Smooth muscle cell (in vitro differentiated cells): Measurements from ENCODE around the gene MUSK. TPM values are rescaled to one million over a fixed set of nuclear protein-coding genes. Genes with fewer than 3 reads are reported as not detected.

ENCODE experiments used
- DNase-seq: peaks from one replicate; lab custom pipeline; 2025; ENCODE audit not compliant: unreplicated experiment; lab: John Stamatoyannopoulos, UW
- H2AFZ ChIP-seq: fragments of 200-600 bp; sonication (generic); 2 replicates; pipeline ENCODE4 v1.6.0; 2016; ENCODE audit warnings: antibody characterized with exemption, low read depth, mild to moderate bottlenecking
- H3F3A ChIP-seq: fragments of 200-600 bp; sonication (generic); 2 replicates; pipeline ENCODE4 v1.6.0; 2017; ENCODE audit warnings: antibody characterized with exemption, low read depth
- H3K27ac ChIP-seq: fragments of 200-600 bp; sonication (generic); 2 replicates; pipeline ENCODE4 v1.5.1; 2016; ENCODE audit warnings: low read depth, mild to moderate bottlenecking
- H3K27me3 ChIP-seq: fragments of 200-600 bp; sonication (generic); 2 replicates; pipeline ENCODE4 v1.6.1; 2016; ENCODE audit warnings: low read depth, mild to moderate bottlenecking
- H3K36me3 ChIP-seq: fragments of 200-600 bp; sonication (generic); 2 replicates; pipeline ENCODE4 v1.5.1; 2016; ENCODE audit warnings: low read depth
- H3K4me1 ChIP-seq: fragments of 200-600 bp; sonication (generic); 2 replicates; pipeline ENCODE4 v1.5.1; 2016; ENCODE audit warnings: low read depth
- H3K4me2 ChIP-seq: fragments of 200-600 bp; sonication (generic); 2 replicates; pipeline ENCODE4 v1.6.0; 2016; ENCODE audit warnings: mild to moderate bottlenecking
- H3K4me3 ChIP-seq: fragments of 200-600 bp; sonication (generic); 2 replicates; pipeline ENCODE4 v1.5.1; 2016; ENCODE audit warnings: mild to moderate bottlenecking
- H3K79me2 ChIP-seq: fragments of 200-600 bp; sonication (generic); 2 replicates; pipeline ENCODE4 v1.6.0; 2016; ENCODE audit warnings: low read depth, mild to moderate bottlenecking
- H3K9ac ChIP-seq: fragments of 200-600 bp; sonication (generic); 2 replicates; pipeline ENCODE4 v1.6.0; 2016; ENCODE audit warnings: low read depth
- H3K9me3 ChIP-seq: fragments of 200-600 bp; sonication (generic); replicated peaks from 2 replicates; pipeline ENCODE4 v1.5.1; 2016; ENCODE audit warnings: low read depth
- H4K20me1 ChIP-seq: fragments of 200-600 bp; sonication (generic); 2 replicates; pipeline ENCODE4 v1.6.0; 2016; ENCODE audit warnings: low read depth
- CTCF ChIP-seq: fragments of 200-600 bp; sonication (generic); IDR thresholded peaks from 2 replicates; pipeline ENCODE4 v1.5.1; 2017; ENCODE audit warnings: borderline replicate concordance, mild to moderate bottlenecking, antibody characterized with exemption; ENCODE audit not compliant: insufficient read depth, poor library complexity, severe bottlenecking
- WGBS: methylation state at CpG from one replicate; pipeline ENCODE4 v1.1.7; 2016; ENCODE audit warnings: low lambda C conversion rate; 5-methylcytosine and 5-hydroxymethylcytosine counted together
- polyA plus RNA-seq: library from polyadenylated mRNA; unstranded; fragments of >200 nt; fragmentation: Nextera tagmentation; extraction: Ambion mirVana; gene quantifications from 2 replicates; pipeline ENCODE4 v1.2.1, GENCODE V29; 2016
- total RNA-seq: library from RNA; depleted of rRNA; stranded (reverse); fragments of >200 nt; gene quantifications from 2 replicates; pipeline ENCODE4 v1.2.3, GENCODE V29; 2014

Gene MUSK
- total and polyA plus RNA-seq, 2 experiments from 2014 or later, result not detected

GRCh38 chr9:110623462-110624025 is 45.0 kb upstream of the MUSK start:
- H3K9ac ChIP-seq, result no peak overlapping the region
- 38% methylated on average over 3 of the region's 3 CpGs for whole genome bisulfite sequencing
- no peaks in the 10 kb centered on the region for H3K27me3 ChIP-seq
- H4K20me1 ChIP-seq, result no peaks in the 10 kb centered on the region
- no peak for DNase-seq
- peak; percentile 81 for TF ChIP-seq CTCF
- no peaks in the 10 kb centered on the region for H3F3A ChIP-seq
- H3K27ac ChIP-seq, result no peak overlapping the region
- no peaks in the 10 kb centered on the region for H3K9me3 ChIP-seq
- no peaks in the 10 kb centered on the region for H3K4me1 ChIP-seq
- H2AFZ ChIP-seq, result no peak overlapping the region
- H3K4me3 ChIP-seq, result no peak overlapping the region
- H3K4me2 ChIP-seq, result peak overlapping the region; percentile 49
- no peaks in the 10 kb centered on the region for H3K36me3 ChIP-seq
- no peaks in the 10 kb centered on the region for H3K79me2 ChIP-seq

- Histone ChIP-seq H4K20me1 (no peaks in the 10 kb centered on the region), H3K79me2 (no peaks in the 10 kb centered on the region), H3F3A (no peaks in the 10 kb centered on the region), H3K4me1 (no peaks in the 10 kb centered on the region), H3K4me2 (no peak overlapping the region), H2AFZ (no peak overlapping the region), H3K27ac (peak overlapping the region; percentile 66), H3K36me3 (no peaks in the 10 kb centered on the region), H3K27me3 (no peaks in the 10 kb centered on the region), H3K9ac (no peak overlapping the region), H3K9me3 (no peaks in the 10 kb centered on the region), H3K4me3 (no peak overlapping the region)
- no peak for DNase-seq
- 52% methylated on average over 9 of the region's 9 CpGs for WGBS
- TF ChIP-seq CTCF, result no peak
These were observed 42.3 kb upstream of the MUSK start for GRCh38 chr9:110626101-110626829.

GRCh38 chr9:110635589-110635988 is 33.0 kb upstream of the MUSK start:
- Histone ChIP-seq H3K9me3 (peaks cover 13% of the 10 kb centered on the region), H3K9ac (no peak overlapping the region), H2AFZ (no peak overlapping the region), H3F3A (no peaks in the 10 kb centered on the region), H3K4me1 (no peaks in the 10 kb centered on the region), H3K27me3 (no peaks in the 10 kb centered on the region), H3K79me2 (no peaks in the 10 kb centered on the region), H4K20me1 (no peaks in the 10 kb centered on the region), H3K36me3 (peaks cover 9% of the 10 kb centered on the region), H3K27ac (no peak overlapping the region), H3K4me3 (no peak overlapping the region), H3K4me2 (no peak overlapping the region)
- DNase-seq, result no peak
- TF ChIP-seq CTCF, result no peak

- no peak overlapping the region for H3K27ac ChIP-seq
- DNase-seq, result no peak
These were observed 30.1 kb upstream of the MUSK start for GRCh38 chr9:110638381-110638954.

More at GRCh38 chr9:110638381-110638954, 30.1 kb upstream of the MUSK start:
- Histone ChIP-seq H3K79me2 (no peaks in the 10 kb centered on the region), H3K9me3 (peaks cover 13% of the 10 kb centered on the region), H3K36me3 (peaks cover 7% of the 10 kb centered on the region), H3F3A (no peaks in the 10 kb centered on the region), H4K20me1 (no peaks in the 10 kb centered on the region), H3K4me3 (no peak overlapping the region), H3K4me2 (no peak overlapping the region), H3K27me3 (no peaks in the 10 kb centered on the region), H3K4me1 (no peaks in the 10 kb centered on the region), H3K9ac (no peak overlapping the region), H2AFZ (no peak overlapping the region)
- WGBS, result 77% methylated on average over 4 of the region's 4 CpGs
- TF ChIP-seq CTCF, result peak; percentile 64
